Caco-2 (cell line): ENCODE results near the gene TSHR. TPM values are rescaled to one million over a fixed set of nuclear protein-coding genes. Genes with fewer than 3 reads are reported as not detected.
"Not testable (repeated sequence)": the region's sequence is repeated elsewhere in the genome, so short reads cannot be mapped to it uniquely, and the experiment has no call there.

Source experiments
- Bru-seq: library from RNA; stranded (reverse); fragments of 400-500 nt; gene quantifications from one replicate; lab custom pipeline; 2021; lab: Mats Ljungman, UMichigan
- BruChase-seq, 2 experiments: library from RNA; stranded (reverse); fragments of 400-500 nt; gene quantifications; one replicate each; lab custom pipeline; 2021; lab: Mats Ljungman, UMichigan
- BruUV-seq: library from RNA; stranded (reverse); fragments of 400-500 nt; replicated peaks from 2 replicates; lab custom pipeline; 2021; lab: Mats Ljungman, UMichigan
- CTCF ChIA-PET: fragments of 300-600 bp; sonication (Branson Sonifier 250); formaldehyde crosslinking; loops from one replicate; lab custom pipeline; 2022; ENCODE audit warnings: antibody characterized with exemption; lab: Charles Lee
- POLR2A ChIA-PET: fragments of 300-600 bp; sonication (Branson Sonifier 250); formaldehyde crosslinking; loops from one replicate; lab custom pipeline; 2022; ENCODE audit warnings: antibody characterized with exemption; lab: Charles Lee
- DNase-seq, 2 experiments: peaks; one replicate each; pipeline versions ENCODE4 v3.0.0 to v3.0.0-alpha.2; 2020 to 2022
- H3K27me3 ChIP-seq: replicated peaks from 2 replicates; pipeline ENCODE4 v1.6.0; 2011; ENCODE audit warnings: low read length; ENCODE audit not compliant: control insufficient read depth, insufficient read depth
- H3K36me3 ChIP-seq: 2 replicates; pipeline ENCODE4 v1.5.1; 2011; ENCODE audit warnings: low read length; ENCODE audit not compliant: control insufficient read depth, insufficient read depth
- H3K4me1 ChIP-seq: fragments of 250-450 bp; sonication (Bioruptor Pico); 2 replicates; pipeline ENCODE4 v1.5.1; 2020; ENCODE audit warnings: mild to moderate bottlenecking
- H3K4me3 ChIP-seq: 2 replicates; pipeline ENCODE4 v1.5.1; 2011; ENCODE audit warnings: low read depth, mild to moderate bottlenecking, control low read depth, low read length
- H3K9me3 ChIP-seq: fragments of 250-450 bp; sonication (Bioruptor Pico); 2 replicates; pipeline ENCODE4 v1.5.1; 2020; ENCODE audit warnings: mild to moderate bottlenecking, moderate library complexity
- H3K27ac Mint-ChIP-seq: one replicate; pipeline ENCODE4 v1.8.0; 2022; ENCODE audit warnings: mixed read lengths; ENCODE audit not compliant: unreplicated experiment
- H3K27me3 Mint-ChIP-seq: one replicate; pipeline ENCODE4 v1.8.0; 2022; ENCODE audit warnings: mixed read lengths; ENCODE audit not compliant: insufficient read depth, unreplicated experiment
- H3K36me3 Mint-ChIP-seq: one replicate; pipeline ENCODE4 v1.8.0; 2022; ENCODE audit warnings: mild to moderate bottlenecking, mixed read lengths; ENCODE audit not compliant: insufficient read depth, unreplicated experiment
- H3K4me1 Mint-ChIP-seq: one replicate; pipeline ENCODE4 v1.8.0; 2022; ENCODE audit warnings: low read depth, mixed read lengths; ENCODE audit not compliant: unreplicated experiment
- H3K4me3 Mint-ChIP-seq: one replicate; pipeline ENCODE4 v1.8.0; 2022; ENCODE audit warnings: mild to moderate bottlenecking, moderate library complexity, mixed read lengths; ENCODE audit not compliant: unreplicated experiment
- H3K9me3 Mint-ChIP-seq: one replicate; pipeline ENCODE4 v1.8.0; 2022; ENCODE audit warnings: mixed read lengths; ENCODE audit not compliant: unreplicated experiment
- CTCF ChIP-seq, 2 experiments: fragments of 200-600 bp in 1 of 2; IDR thresholded peaks; 1 replicate in 1 of 2; 2 replicates in 1 of 2; pipeline versions ENCODE4 v1.5.1 to v1.8.0; 2011 to 2022; ENCODE audit warnings: antibody characterized with exemption in 1 of 2, control low read depth in 1 of 2, inconsistent platforms in 1 of 2, low read depth in 1 of 2, low read length in 1 of 2, mild to moderate bottlenecking in 1 of 2, moderate library complexity in 1 of 2; ENCODE audit not compliant: insufficient read depth in 1 of 2, severe bottlenecking in 1 of 2, unreplicated experiment in 1 of 2
- intact Hi-C: fragments of 100-400 bp; cut with micrococcal nuclease; formaldehyde crosslinking; loops from one replicate; pipeline ENCODE4 v1.10.0; 2022; ENCODE audit not compliant: unreplicated experiment
- long read RNA-seq: library from polyadenylated mRNA; stranded (forward); transcript quantifications from one replicate; pipeline ENCODE4 v2.0.0, GENCODE V29; 2022
- total RNA-seq: library from RNA; stranded (reverse); gene quantifications from 2 replicates; pipeline ENCODE4 v1.2.3, GENCODE V29; 2022

TSHR gene
- total RNA-seq (not detected in 2 replicates), Bru-seq, nascent RNA (percentile 1 among the genes with signal in this experiment), BruChase-seq, experiment 1, labeled RNA remaining after a 2-hour chase (percentile 1 among the genes with signal in this experiment), BruChase-seq, experiment 2, labeled RNA remaining after a 6-hour chase (percentile 1 among the genes with signal in this experiment)
- long read RNA-seq: 0 reads

DNA sequence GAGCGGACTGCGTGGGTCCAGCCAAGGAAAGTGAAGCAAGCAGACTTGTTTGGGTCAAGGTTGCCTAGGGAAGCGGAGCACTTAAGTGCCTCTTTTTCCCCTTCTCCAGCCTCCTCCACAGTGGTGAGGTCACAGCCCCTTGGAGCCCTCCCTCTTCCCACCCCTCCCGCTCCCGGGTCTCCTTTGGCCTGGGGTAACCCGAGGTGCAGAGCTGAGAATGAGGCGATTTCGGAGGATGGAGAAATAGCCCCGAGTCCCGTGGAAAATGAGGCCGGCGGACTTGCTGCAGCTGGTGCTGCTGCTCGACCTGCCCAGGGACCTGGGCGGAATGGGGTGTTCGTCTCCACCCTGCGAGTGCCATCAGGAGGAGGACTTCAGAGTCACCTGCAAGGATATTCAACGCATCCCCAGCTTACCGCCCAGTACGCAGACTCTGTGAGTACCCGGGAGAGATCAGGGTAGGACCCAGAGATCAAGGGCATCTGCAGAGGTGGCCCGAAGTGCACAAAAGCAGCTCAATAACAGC lies at the start of gene TSHR:
Gene TSHR, plus strand, starts transcription at position 206 of the 526 bp plus-strand sequence. Its CDS starts 60 bp downstream, at position 266.
- intact Hi-C loops: loop anchor here (1.0 to 10.0 kb wide), 2 partner anchors 209 to 509 kb away; no protein-coding TSS in a partner anchor
- H3K4me3 ChIP-seq: peak within 1 kb of the TSS; percentile 45
- Mint-ChIP-seq H3K4me3 (peak within 1 kb of the TSS; percentile 73), H3K27me3 (peaks cover 28% of the 10 kb centered on the region), H3K36me3 (peaks cover 5% of the 10 kb centered on the region), H3K9me3 (no peaks in the 10 kb centered on the region), H3K4me1 (no peaks in the 10 kb centered on the region), H3K27ac (no peak within 1 kb of the TSS)
- no peaks in the 10 kb centered on the region for H3K36me3 ChIP-seq
- ChIA-PET POLR2A (no interaction called here), CTCF (interaction anchor here (0.8 to 2.7 kb wide), 4 partner anchors 14 to 41 kb away, joined by 3 to 36 read pairs (median 4); partner anchors contain the start of gene CEP128)
- no peak for DNase-seq
- H3K9me3 ChIP-seq: no peaks in the 10 kb centered on the region
- no peak for TF ChIP-seq CTCF (IDR thresholded peaks at IDR 0.05; ENCODE audit: insufficient read depth in 1 of 2, low read depth in 1 of 2, low read length in 1 of 2, severe bottlenecking in 1 of 2, unreplicated experiment in 1 of 2)
- H3K27me3 ChIP-seq: peaks cover 4% of the 10 kb centered on the region
- H3K4me1 ChIP-seq: 0 out of 2 replicates have a peak, but pooled peaks cover 4% of the 10 kb centered on the region
- BruUV-seq: no TSS peak

DNA sequence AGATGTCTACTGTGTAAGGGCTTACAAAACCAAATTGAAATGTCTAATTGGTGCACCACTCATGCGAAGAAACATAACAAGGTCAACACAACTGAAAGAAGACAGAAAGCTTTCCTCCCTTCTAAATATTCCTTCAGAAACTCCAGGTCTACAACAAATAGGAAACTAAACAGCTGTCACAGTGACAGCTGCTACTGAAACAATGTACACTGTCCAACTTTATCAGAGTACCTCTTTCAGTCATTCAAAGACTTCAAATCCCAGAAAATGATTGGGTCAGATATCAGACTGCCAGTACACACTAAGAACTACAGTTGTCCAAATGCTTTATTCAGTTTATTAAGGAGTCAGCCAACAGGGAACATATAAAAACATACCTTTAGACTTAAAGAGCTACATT lies 49.1 kb upstream of the TSHR start:
- H3K36me3 Mint-ChIP-seq: no peaks in the 10 kb centered on the region
- H3K4me1 Mint-ChIP-seq: peaks cover 8% of the 10 kb centered on the region
- ChIA-PET POLR2A (no interaction called here), CTCF (no interaction called here)
- H3K4me1 ChIP-seq: peaks cover 10% of the 10 kb centered on the region
- no peaks in the 10 kb centered on the region for H3K36me3 ChIP-seq
- no peaks in the 10 kb centered on the region for H3K27me3 ChIP-seq
- no peak overlapping the region for H3K4me3 Mint-ChIP-seq
- H3K9me3 Mint-ChIP-seq: no peaks in the 10 kb centered on the region
- no peaks in the 10 kb centered on the region for H3K27me3 Mint-ChIP-seq
- H3K27ac Mint-ChIP-seq: no peak overlapping the region
- intact Hi-C loops: no loop called here
- no peak for DNase-seq
- no TSS peak for BruUV-seq
- TF ChIP-seq CTCF (IDR thresholded peaks at IDR 0.05; ENCODE audit: insufficient read depth in 1 of 2, low read depth in 1 of 2, low read length in 1 of 2, severe bottlenecking in 1 of 2, unreplicated experiment in 1 of 2): no peak
- no peaks in the 10 kb centered on the region for H3K9me3 ChIP-seq
- no peak overlapping the region for H3K4me3 ChIP-seq

DNA sequence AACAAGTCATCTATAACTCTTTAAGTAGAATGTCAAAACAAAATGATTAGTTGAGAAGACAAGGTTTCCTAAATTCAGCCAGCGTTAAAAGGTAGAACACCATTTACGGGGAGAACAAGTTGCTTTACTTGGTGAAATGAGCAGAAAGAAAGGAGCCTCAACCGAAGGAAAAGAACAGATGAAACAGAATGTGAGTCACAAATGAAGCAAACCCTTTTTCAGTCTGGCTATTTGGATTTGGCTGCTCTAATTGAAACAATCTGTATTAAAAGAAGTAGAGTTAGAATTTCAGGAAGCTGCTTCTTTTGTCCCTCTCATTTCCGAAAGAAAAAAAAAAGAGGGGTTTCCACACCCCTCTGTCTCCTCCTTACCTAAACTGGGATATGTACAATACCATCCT lies 48.5 kb upstream of the TSHR start:
- no peaks in the 10 kb centered on the region for H3K9me3 ChIP-seq
- TF ChIP-seq CTCF (IDR thresholded peaks at IDR 0.05; ENCODE audit: insufficient read depth in 1 of 2, low read depth in 1 of 2, low read length in 1 of 2, severe bottlenecking in 1 of 2, unreplicated experiment in 1 of 2): no peak
- Mint-ChIP-seq H3K4me3 (no peak overlapping the region), H3K27ac (no peak overlapping the region), H3K9me3 (no peaks in the 10 kb centered on the region), H3K4me1 (peaks cover 2% of the 10 kb centered on the region), H3K27me3 (no peaks in the 10 kb centered on the region), H3K36me3 (no peaks in the 10 kb centered on the region)
- DNase-seq: no peak
- intact Hi-C loops: no loop called here
- BruUV-seq: no TSS peak
- POLR2A ChIA-PET: no interaction called here
- peaks cover 10% of the 10 kb centered on the region for H3K4me1 ChIP-seq
- no peak overlapping the region for H3K4me3 ChIP-seq
- CTCF ChIA-PET: no interaction called here
- no peaks in the 10 kb centered on the region for H3K36me3 ChIP-seq
- H3K27me3 ChIP-seq: no peaks in the 10 kb centered on the region

GRCh38 chr14:80912013-80912412 lies 43.4 kb upstream of the TSHR start:
- H3K4me1 Mint-ChIP-seq, H3K27me3 Mint-ChIP-seq, H3K36me3 ChIP-seq, DNase-seq, H3K27ac Mint-ChIP-seq, intact Hi-C loops, CTCF ChIA-PET, BruUV-seq, H3K36me3 Mint-ChIP-seq, H3K9me3 ChIP-seq, H3K4me3 Mint-ChIP-seq, H3K27me3 ChIP-seq, H3K4me3 ChIP-seq, POLR2A ChIA-PET, H3K4me1 ChIP-seq, H3K9me3 Mint-ChIP-seq: not testable (repeated sequence)
